Mesendoderm (in vitro differentiated cells): ENCODE measurements around the gene MTX2.

Experiments
- DNase-seq: peaks from one replicate; pipeline ENCODE4 v3.0.0; 2013
- H2AK5ac ChIP-seq: 2 replicates; pipeline ENCODE4 v1.6.1; 2013; ENCODE audit warnings: low read length, inconsistent platforms
- H2BK120ac ChIP-seq: 2 replicates; pipeline ENCODE4 v1.6.1; 2013; ENCODE audit warnings: low read depth, mild to moderate bottlenecking, low read length, moderate library complexity, mixed read lengths
- H2BK15ac ChIP-seq: replicated peaks from 2 replicates; pipeline ENCODE4 v1.6.1; 2013; ENCODE audit warnings: low read depth, mild to moderate bottlenecking, moderate library complexity
- H2BK5ac ChIP-seq: 2 replicates; pipeline ENCODE4 v1.6.1; 2013; ENCODE audit warnings: low read length, inconsistent platforms
- H3K18ac ChIP-seq: 2 replicates; pipeline ENCODE4 v1.6.1; 2013; ENCODE audit warnings: mild to moderate bottlenecking, low read length, mixed read lengths
- H3K23ac ChIP-seq: one replicate; pipeline ENCODE4 v1.6.1; 2013; ENCODE audit warnings: low read length
- H3K27ac ChIP-seq: 2 replicates; pipeline ENCODE4 v1.5.1; 2013; ENCODE audit warnings: low read depth, mild to moderate bottlenecking, inconsistent platforms, low read length, moderate library complexity
- H3K27me3 ChIP-seq: 2 replicates; pipeline ENCODE4 v1.6.1; 2013; ENCODE audit warnings: low read length, control low read depth, mild to moderate bottlenecking, inconsistent platforms; ENCODE audit not compliant: insufficient read depth, poor library complexity
- H3K36me3 ChIP-seq: 2 replicates; pipeline ENCODE4 v1.6.1; 2013; ENCODE audit warnings: low read length, inconsistent platforms; ENCODE audit not compliant: control insufficient read depth, insufficient read depth
- H3K4ac ChIP-seq: one replicate; pipeline ENCODE4 v1.6.1; 2013; ENCODE audit warnings: low read depth, mild to moderate bottlenecking, low read length, moderate library complexity
- H3K4me1 ChIP-seq: 2 replicates; pipeline ENCODE4 v1.6.1; 2013; ENCODE audit warnings: low read depth, low read length, inconsistent platforms; ENCODE audit not compliant: control insufficient read depth
- H3K4me2 ChIP-seq: 2 replicates; pipeline ENCODE4 v1.6.1; 2013; ENCODE audit warnings: low read length
- H3K4me3 ChIP-seq: 2 replicates; pipeline ENCODE4 v1.5.1; 2013; ENCODE audit warnings: mild to moderate bottlenecking, low read length
- H3K56ac ChIP-seq: one replicate; pipeline ENCODE4 v1.6.1; 2013; ENCODE audit warnings: low read length
- H3K79me1 ChIP-seq: 2 replicates; pipeline ENCODE4 v1.6.1; 2013; ENCODE audit warnings: low read length, inconsistent platforms
- H3K79me2 ChIP-seq: 2 replicates; pipeline ENCODE4 v1.6.1; 2013; ENCODE audit warnings: mild to moderate bottlenecking, low read length; ENCODE audit not compliant: control insufficient read depth, insufficient read depth
- H3K9ac ChIP-seq: 2 replicates; pipeline ENCODE4 v1.6.1; 2013; ENCODE audit warnings: low read length, inconsistent platforms
- H4K5ac ChIP-seq: one replicate; pipeline ENCODE4 v1.6.1; 2013; ENCODE audit warnings: low read length
- H4K8ac ChIP-seq: one replicate; pipeline ENCODE4 v1.6.1; 2013; ENCODE audit warnings: low read depth, mild to moderate bottlenecking, control low read depth, low read length, moderate library complexity
- WGBS: extraction: QIAGEN DNeasy Blood & Tissue Kit; methylation state at CpG from one replicate; pipeline ENCODE4 v1.1.7; 2013; ENCODE audit warnings: low lambda C conversion rate, missing lambda C conversion rate; ENCODE audit not compliant: insufficient coverage; ENCODE audit errors: extremely low coverage; 5-methylcytosine and 5-hydroxymethylcytosine counted together

MTX2 gene

GRCh38 chr2:176380341-176380740 is 111.1 kb downstream of the MTX2 start:
- Histone ChIP-seq H2BK120ac (no peak overlapping the region), H3K79me2 (no peaks in the 10 kb centered on the region), H3K36me3 (no peaks in the 10 kb centered on the region), H3K4me3 (no peak overlapping the region), H3K56ac (no peak overlapping the region), H2BK5ac (no peak overlapping the region), H3K9ac (no peak overlapping the region), H3K27me3 (no peaks in the 10 kb centered on the region), H3K4me2 (no peak overlapping the region), H4K8ac (no peak overlapping the region), H3K4ac (no peak overlapping the region), H3K4me1 (no peaks in the 10 kb centered on the region), H2BK15ac (no peak overlapping the region), H2AK5ac (no peak overlapping the region), H3K27ac (no peak overlapping the region), H3K79me1 (no peaks in the 10 kb centered on the region), H3K18ac (no peak overlapping the region), H3K23ac (no peak overlapping the region), H4K5ac (no peak overlapping the region)
- WGBS, result no CpG with 5 or more reads among the region's 1 CpG
- no peak for DNase-seq

GRCh38 chr2:176383100-176383499 is 113.9 kb downstream of the MTX2 start:
- Histone ChIP-seq H4K5ac (no peak overlapping the region), H3K79me2 (no peaks in the 10 kb centered on the region), H4K8ac (no peak overlapping the region), H3K27ac (no peak overlapping the region), H3K79me1 (no peaks in the 10 kb centered on the region), H2BK120ac (no peak overlapping the region), H2BK5ac (no peak overlapping the region), H3K23ac (no peak overlapping the region), H2AK5ac (no peak overlapping the region), H3K4me2 (no peak overlapping the region), H3K4me1 (no peaks in the 10 kb centered on the region), H3K9ac (no peak overlapping the region), H3K4me3 (no peak overlapping the region), H3K36me3 (no peaks in the 10 kb centered on the region), H3K18ac (no peak overlapping the region), H2BK15ac (no peak overlapping the region), H3K56ac (no peak overlapping the region), H3K4ac (no peak overlapping the region), H3K27me3 (no peaks in the 10 kb centered on the region)
- DNase-seq, result no peak

GRCh38 chr2:176383836-176384442 is 114.7 kb downstream of the MTX2 start:
- H3K79me2 ChIP-seq, result no peaks in the 10 kb centered on the region

GRCh38 chr2:176385219-176385759 is 116.0 kb downstream of the MTX2 start:
- no peaks in the 10 kb centered on the region for H3K4me1 ChIP-seq
- no peak overlapping the region for H3K4me2 ChIP-seq
- no peaks in the 10 kb centered on the region for H3K36me3 ChIP-seq
- no peaks in the 10 kb centered on the region for H3K79me1 ChIP-seq
- no peak for DNase-seq
- H3K56ac ChIP-seq, result no peak overlapping the region
- no peak overlapping the region for H3K4ac ChIP-seq
- H3K23ac ChIP-seq, result no peak overlapping the region
- H3K27me3 ChIP-seq, result no peaks in the 10 kb centered on the region
- H3K27ac ChIP-seq, result no peak overlapping the region
- H2BK5ac ChIP-seq, result no peak overlapping the region
- H3K18ac ChIP-seq, result no peak overlapping the region
- H4K8ac ChIP-seq, result no peak overlapping the region
- WGBS, result no CpG with 5 or more reads among the region's 2 CpGs
- H2BK120ac ChIP-seq, result no peak overlapping the region
- H2BK15ac ChIP-seq, result no peak overlapping the region
- H4K5ac ChIP-seq, result no peak overlapping the region
- no peaks in the 10 kb centered on the region for H3K79me2 ChIP-seq
- H2AK5ac ChIP-seq, result no peak overlapping the region
- H3K4me3 ChIP-seq, result no peak overlapping the region
- no peak overlapping the region for H3K9ac ChIP-seq

More at GRCh38 chr2:176383836-176384442, 114.7 kb downstream of the MTX2 start:
- Histone ChIP-seq H3K4ac (no peak overlapping the region), H3K4me3 (no peak overlapping the region), H4K5ac (no peak overlapping the region), H2BK5ac (no peak overlapping the region), H3K4me2 (no peak overlapping the region), H3K36me3 (no peaks in the 10 kb centered on the region), H3K18ac (no peak overlapping the region), H2AK5ac (no peak overlapping the region), H3K27ac (no peak overlapping the region), H3K23ac (no peak overlapping the region), H3K79me1 (no peaks in the 10 kb centered on the region), H2BK15ac (no peak overlapping the region), H3K4me1 (no peaks in the 10 kb centered on the region), H4K8ac (no peak overlapping the region), H2BK120ac (no peak overlapping the region), H3K27me3 (no peaks in the 10 kb centered on the region), H3K9ac (no peak overlapping the region), H3K56ac (no peak overlapping the region)
- WGBS, result no CpG with 5 or more reads among the region's 3 CpGs
- DNase-seq, result no peak

- Histone ChIP-seq H3K56ac (no peak overlapping the region), H3K4me1 (no peaks in the 10 kb centered on the region)
- WGBS, result no CpG with 5 or more reads among the region's 2 CpGs
These were observed 116.6 kb downstream of the MTX2 start for GRCh38 chr2:176385838-176386237.

More at GRCh38 chr2:176385838-176386237, 116.6 kb downstream of the MTX2 start:
- Histone ChIP-seq H3K79me1 (no peaks in the 10 kb centered on the region), H3K4me3 (no peak overlapping the region), H3K4ac (no peak overlapping the region), H3K4me2 (no peak overlapping the region), H3K27me3 (no peaks in the 10 kb centered on the region), H3K36me3 (no peaks in the 10 kb centered on the region), H3K9ac (no peak overlapping the region), H3K23ac (no peak overlapping the region), H2AK5ac (no peak overlapping the region), H3K18ac (no peak overlapping the region), H3K79me2 (no peaks in the 10 kb centered on the region), H2BK5ac (no peak overlapping the region), H4K8ac (no peak overlapping the region), H2BK120ac (no peak overlapping the region), H4K5ac (no peak overlapping the region), H3K27ac (no peak overlapping the region), H2BK15ac (no peak overlapping the region)
- DNase-seq, result peak; percentile 49
